OCI-LY7 (cell line): ENCODE measurements around the gene ASAP3.

Source experiments
- CTCF ChIP-seq: fragments of 200-600 bp; sonication (generic); conservative IDR thresholded peaks from 2 replicates; pipeline ENCODE4 v1.5.1; 2014; ENCODE audit warnings: mild to moderate bottlenecking, antibody characterized with exemption, low read length, moderate library complexity, mixed read lengths
- EZH2phosphoT487 ChIP-seq: fragments of 200-600 bp; sonication (generic); IDR thresholded peaks from 2 replicates; pipeline ENCODE4 v1.6.1; 2018; ENCODE audit warnings: low read depth, borderline replicate concordance, mild to moderate bottlenecking, mixed run types, antibody characterized with exemption, low read length, moderate library complexity, mixed read lengths

- TF ChIP-seq CTCF = no peak
- TF ChIP-seq EZH2phosphoT487 = no peak
Observed at GRCh38 chr1:23441446-23442148, 42.4 kb downstream of the ASAP3 start.
